Breast epithelium (tissue), 4 donors: ENCODE measurements around the gene NOX5. TPM values are rescaled to one million over a fixed set of nuclear protein-coding genes. Genes with fewer than 3 reads are reported as not detected.

Source experiments
- DNase-seq, 2 donors: peaks; one replicate each; pipeline ENCODE4 v3.0.0-alpha.2; 2019; ENCODE audit warnings: low spot score in 2 of 2
- H3K27ac ChIP-seq, 2 donors: fragments of 200-600 bp; sonication (generic) in 1 of 2; one replicate each; pipeline ENCODE4 v1.5.1; 2016 to 2019; ENCODE audit warnings: mild to moderate bottlenecking in 1 of 2
- H3K27me3 ChIP-seq, 2 donors: fragments of 200-600 bp; sonication (generic) in 1 of 2; one replicate each; pipeline versions ENCODE4 v1.5.1 to v1.6.0; 2017 to 2019; ENCODE audit warnings: control low read depth in 1 of 2, mild to moderate bottlenecking in 1 of 2
- H3K36me3 ChIP-seq: fragments of 200-600 bp; one replicate; pipeline ENCODE4 v1.5.1; 2019
- H3K4me1 ChIP-seq, 2 donors: fragments of 200-600 bp; sonication (generic); one replicate each; pipeline ENCODE4 v1.5.1; 2016 to 2019; ENCODE audit warnings: control low read depth in 1 of 2
- H3K4me3 ChIP-seq, 3 donors: fragments of 200-600 bp; sonication (generic); 1 replicate in 2 of 3; 2 replicates in 1 of 3; pipeline ENCODE4 v1.5.1; 2016 to 2019; ENCODE audit warnings: mild to moderate bottlenecking in 3 of 3, moderate library complexity in 2 of 3
- H3K9me3 ChIP-seq, 2 donors: fragments of 200-600 bp; sonication (generic) in 1 of 2; one replicate each; pipeline ENCODE4 v1.5.1; 2016 to 2019; ENCODE audit warnings: control low read depth in 1 of 2
- POLR2A ChIP-seq: fragments of 450-650 bp; IDR thresholded peaks from one replicate; pipeline ENCODE4 v1.6.1; 2016; ENCODE audit warnings: antibody characterized with exemption, mild to moderate bottlenecking, moderate library complexity
- POLR2AphosphoS5 ChIP-seq, 3 donors: sonication (generic); formaldehyde crosslinking; IDR thresholded peaks; one replicate each; pipeline ENCODE4 v1.6.1; 2017; ENCODE audit warnings: antibody characterized with exemption in 3 of 3
- intact Hi-C: fragments of 100-400 bp; cut with DNase I; formaldehyde crosslinking; loops from one replicate; pipeline ENCODE4 v1.15.1; 2023; ENCODE audit warnings: low total_unique reads
- total RNA-seq, 3 donors: library from RNA; depleted of rRNA; stranded (reverse); fragments of >200 nt; gene quantifications; one replicate each; pipeline ENCODE4 v1.1.0, GENCODE V29; 2016
- TF ChIP-seq, protein P1 (sequence below), 3 donors: fragments of 450-650 bp; IDR thresholded peaks; one replicate each; pipeline ENCODE4 v1.5.1; 2016 to 2017; ENCODE audit warnings: antibody characterized with exemption in 3 of 3, mild to moderate bottlenecking in 3 of 3, moderate library complexity in 3 of 3

NOX5 gene
- total RNA-seq, 3 donors from 2014 or later, result 1.0 to 2.6 (median 1.9) TPM

DNA sequence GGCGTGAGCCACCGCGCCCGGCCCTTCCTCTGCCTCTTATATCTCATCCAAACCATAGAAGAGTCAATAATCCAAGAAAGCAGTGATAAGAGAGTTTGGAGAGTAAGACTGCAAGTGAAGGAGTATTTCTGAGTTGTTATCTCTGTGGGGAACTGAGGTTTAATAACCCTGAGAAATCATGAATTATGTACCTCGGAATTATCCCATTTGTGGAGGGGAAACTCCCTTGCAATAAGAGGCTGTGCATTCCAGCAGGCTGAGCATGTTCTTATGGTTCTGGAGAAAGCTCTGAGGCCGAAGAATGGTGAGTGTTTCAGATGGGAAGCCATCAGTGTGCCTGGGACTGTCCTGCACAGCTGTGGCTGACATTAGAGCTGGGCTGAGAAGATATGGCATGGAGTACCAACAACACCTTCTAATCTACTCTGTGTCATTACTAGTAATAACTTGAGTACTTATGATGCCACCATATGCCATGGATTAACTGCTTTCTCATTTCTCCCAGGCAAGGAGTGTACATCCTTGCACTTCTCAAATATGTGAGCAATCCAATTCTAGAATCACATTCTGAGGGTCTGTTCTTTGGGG, 31.4 kb upstream of the NOX5 start:
- intact Hi-C loops, result no loop called here
- Histone ChIP-seq H3K36me3 (no peaks in the 10 kb centered on the region), H3K27ac (no peak overlapping the region), H3K27me3 (no peaks in the 10 kb centered on the region), H3K4me3 (no peak overlapping the region), H3K4me1 (no peaks in the 10 kb centered on the region), H3K9me3 (no peaks in the 10 kb centered on the region)
- no peak for DNase-seq
- TF ChIP-seq POLR2A (no peak), POLR2AphosphoS5 (IDR thresholded peaks at IDR 0.05) (no peak)
- TF ChIP-seq, protein P1, sequence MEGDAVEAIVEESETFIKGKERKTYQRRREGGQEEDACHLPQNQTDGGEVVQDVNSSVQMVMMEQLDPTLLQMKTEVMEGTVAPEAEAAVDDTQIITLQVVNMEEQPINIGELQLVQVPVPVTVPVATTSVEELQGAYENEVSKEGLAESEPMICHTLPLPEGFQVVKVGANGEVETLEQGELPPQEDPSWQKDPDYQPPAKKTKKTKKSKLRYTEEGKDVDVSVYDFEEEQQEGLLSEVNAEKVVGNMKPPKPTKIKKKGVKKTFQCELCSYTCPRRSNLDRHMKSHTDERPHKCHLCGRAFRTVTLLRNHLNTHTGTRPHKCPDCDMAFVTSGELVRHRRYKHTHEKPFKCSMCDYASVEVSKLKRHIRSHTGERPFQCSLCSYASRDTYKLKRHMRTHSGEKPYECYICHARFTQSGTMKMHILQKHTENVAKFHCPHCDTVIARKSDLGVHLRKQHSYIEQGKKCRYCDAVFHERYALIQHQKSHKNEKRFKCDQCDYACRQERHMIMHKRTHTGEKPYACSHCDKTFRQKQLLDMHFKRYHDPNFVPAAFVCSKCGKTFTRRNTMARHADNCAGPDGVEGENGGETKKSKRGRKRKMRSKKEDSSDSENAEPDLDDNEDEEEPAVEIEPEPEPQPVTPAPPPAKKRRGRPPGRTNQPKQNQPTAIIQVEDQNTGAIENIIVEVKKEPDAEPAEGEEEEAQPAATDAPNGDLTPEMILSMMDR (IDR thresholded peaks at IDR 0.05), result no peak

DNA sequence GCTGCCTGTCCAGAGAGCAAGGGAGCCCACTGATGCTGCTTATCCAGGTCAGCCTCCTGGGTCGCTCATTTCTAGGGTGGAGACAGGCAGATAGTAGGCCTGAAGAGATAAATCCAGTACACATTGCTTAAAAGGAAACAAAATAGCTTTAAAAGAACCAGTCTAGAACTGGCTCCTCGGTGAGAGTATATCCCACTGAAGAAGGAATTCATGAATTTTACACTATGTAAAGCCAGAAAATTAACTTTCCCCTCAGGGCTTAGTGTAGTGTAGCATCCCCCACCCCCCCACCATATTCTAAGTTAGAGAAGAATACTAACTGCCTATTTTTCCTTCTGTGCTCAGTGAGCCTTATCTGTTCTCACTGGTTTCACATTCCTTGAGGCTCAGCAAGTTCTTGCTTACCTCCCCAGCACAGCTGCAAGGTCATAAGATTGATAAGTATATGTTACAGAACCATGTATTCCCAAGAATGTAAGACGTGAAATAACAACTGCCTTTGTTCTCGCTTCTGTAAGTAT, 30.5 kb upstream of the NOX5 start:
- Histone ChIP-seq H3K4me3 (no peak overlapping the region), H3K4me1 (no peaks in the 10 kb centered on the region), H3K27me3 (no peaks in the 10 kb centered on the region), H3K9me3 (no peaks in the 10 kb centered on the region), H3K36me3 (no peaks in the 10 kb centered on the region), H3K27ac (no peak overlapping the region)
- no peak for DNase-seq
- no peak for TF ChIP-seq POLR2AphosphoS5 (IDR thresholded peaks at IDR 0.05)
- TF ChIP-seq POLR2A, result no peak
- TF ChIP-seq, protein P1 (IDR thresholded peaks at IDR 0.05), result no peak
- intact Hi-C loops, result no loop called here

DNA sequence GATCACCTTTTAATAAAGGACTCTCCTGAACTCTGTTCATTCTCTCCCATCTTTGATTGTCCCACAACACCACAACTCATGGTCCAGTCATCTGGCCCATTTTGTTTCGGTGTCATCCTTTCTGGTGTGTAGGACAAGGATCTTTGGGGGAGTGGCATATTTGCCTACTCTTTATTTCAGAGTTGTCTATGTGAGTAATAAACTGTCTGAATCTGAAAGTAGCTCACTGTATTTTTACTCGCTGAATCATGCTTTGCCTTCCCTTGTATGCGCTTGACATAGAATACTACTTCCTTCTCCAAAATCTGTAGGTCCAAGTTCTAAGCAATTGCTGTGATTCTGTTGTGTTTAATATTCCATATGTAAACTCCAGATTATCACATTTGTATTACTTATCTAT, 29.9 kb upstream of the NOX5 start:
- no peaks in the 10 kb centered on the region for H3K9me3 ChIP-seq
- no peaks in the 10 kb centered on the region for H3K27me3 ChIP-seq
- H3K4me1 ChIP-seq, result no peaks in the 10 kb centered on the region
- DNase-seq, result no peak
- intact Hi-C loops, result no loop called here
- no peak overlapping the region for H3K4me3 ChIP-seq
- H3K36me3 ChIP-seq, result no peaks in the 10 kb centered on the region
- no peak overlapping the region for H3K27ac ChIP-seq
- TF ChIP-seq POLR2AphosphoS5 (IDR thresholded peaks at IDR 0.05) (no peak), POLR2A (no peak)
- TF ChIP-seq, protein P1 (IDR thresholded peaks at IDR 0.05), result no peak

DNA sequence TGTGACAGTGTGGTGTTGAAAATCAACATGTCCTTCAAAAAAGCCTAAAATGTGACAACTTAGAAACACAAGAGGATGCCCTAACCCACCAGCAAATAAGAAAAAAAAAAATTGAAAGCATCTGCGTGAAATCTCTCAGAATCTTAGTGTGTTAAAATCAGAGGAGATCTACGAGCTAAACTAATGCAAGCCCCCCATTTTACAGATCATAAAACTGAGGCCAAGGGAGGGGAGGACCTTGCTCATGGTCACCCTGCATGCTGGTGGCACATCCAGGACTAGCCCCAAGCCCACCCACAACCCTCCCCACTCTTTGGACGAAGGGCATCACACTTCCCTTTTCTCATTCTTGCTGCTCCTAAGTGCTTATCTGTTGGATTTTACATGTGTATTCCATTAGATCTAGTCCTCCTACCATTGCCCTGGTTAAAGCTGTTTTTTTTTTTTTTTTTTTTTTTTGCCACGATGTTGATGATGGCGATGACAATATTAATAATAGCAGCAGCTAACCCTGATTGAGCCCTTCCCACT, 29.1 kb upstream of the NOX5 start:
- intact Hi-C loops, result no loop called here
- Histone ChIP-seq H3K9me3 (no peaks in the 10 kb centered on the region), H3K27me3 (no peaks in the 10 kb centered on the region), H3K4me1 (no peaks in the 10 kb centered on the region), H3K4me3 (no peak overlapping the region), H3K36me3 (no peaks in the 10 kb centered on the region), H3K27ac (no peak overlapping the region)
- DNase-seq, result no peak
- TF ChIP-seq POLR2AphosphoS5 (IDR thresholded peaks at IDR 0.05), result no peak
- TF ChIP-seq, protein P1 (IDR thresholded peaks at IDR 0.05), result no peak
- no peak for TF ChIP-seq POLR2A

DNA sequence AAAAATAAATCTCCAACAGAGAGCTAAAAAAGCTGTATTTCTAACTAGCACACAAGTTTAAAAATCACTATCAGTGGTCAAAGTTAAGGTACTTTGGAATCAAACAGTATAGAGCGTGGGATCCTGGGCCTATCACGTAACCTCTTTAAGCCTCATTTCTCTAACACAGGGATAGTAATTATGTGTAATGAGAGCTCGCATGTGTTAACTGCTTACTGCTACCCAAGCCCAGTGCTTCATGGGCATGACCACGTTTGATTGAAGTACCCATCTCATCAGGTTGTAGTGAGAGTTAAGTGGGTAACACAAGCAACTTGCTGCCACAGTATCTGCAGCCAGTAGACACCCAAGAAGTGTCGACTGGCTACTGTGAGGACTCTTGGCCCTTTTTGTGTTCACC, 28.2 kb upstream of the NOX5 start:
- H3K4me3 ChIP-seq, result no peak overlapping the region
- no peaks in the 10 kb centered on the region for H3K36me3 ChIP-seq
- DNase-seq, result no peak
- intact Hi-C loops, result no loop called here
- no peak overlapping the region for H3K27ac ChIP-seq
- H3K27me3 ChIP-seq, result no peaks in the 10 kb centered on the region
- no peaks in the 10 kb centered on the region for H3K9me3 ChIP-seq
- TF ChIP-seq POLR2A (no peak), POLR2AphosphoS5 (IDR thresholded peaks at IDR 0.05) (no peak)
- TF ChIP-seq, protein P1 (IDR thresholded peaks at IDR 0.05), result no peak
- H3K4me1 ChIP-seq, result no peaks in the 10 kb centered on the region
